Urothelium cell line (cell line): ENCODE data around the gene PXK.

Experiments
- DNase-seq: peaks from one replicate; pipeline ENCODE4 v3.0.0; 2011; ENCODE audit warnings: low spot score, mixed read lengths
- FAIRE-seq: peaks from 2 replicates; lab custom pipeline; 2011; peaks lifted over from hg19 to GRCh38; lab: Jason Lieb, UNC

The PXK gene

GRCh38 chr3:58459160-58459559, 126.5 kb downstream of the PXK start:
- FAIRE-seq: no peak
- no peak for DNase-seq

- DNase-seq (no peak), FAIRE-seq (no peak)
These were observed 130.1 kb downstream of the PXK start for GRCh38 chr3:58462829-58463180.

GRCh38 chr3:58463181-58463941, 130.7 kb downstream of the PXK start:
- DNase-seq (peak; percentile 92), FAIRE-seq (no peak)

- no peak for FAIRE-seq
These were observed 131.2 kb downstream of the PXK start for GRCh38 chr3:58463942-58464271.

GRCh38 chr3:58464866-58465265, 132.2 kb downstream of the PXK start:
- FAIRE-seq (no peak), DNase-seq (no peak)

More at GRCh38 chr3:58463942-58464271, 131.2 kb downstream of the PXK start:
- DNase-seq: no peak

- no peak for FAIRE-seq
- DNase-seq: no peak
These were observed 134.3 kb downstream of the PXK start for GRCh38 chr3:58466899-58467563.

- FAIRE-seq (no peak), DNase-seq (no peak)
These were observed 136.4 kb downstream of the PXK start for GRCh38 chr3:58469096-58469495.

GRCh38 chr3:58470363-58471024, 137.8 kb downstream of the PXK start:
- FAIRE-seq (no peak), DNase-seq (no peak)

GRCh38 chr3:58471025-58471887, 138.6 kb downstream of the PXK start:
- DNase-seq: peak; percentile 91
- peak; percentile 53 for FAIRE-seq

GRCh38 chr3:58473275-58473674, 140.6 kb downstream of the PXK start:
- DNase-seq (no peak), FAIRE-seq (no peak)

GRCh38 chr3:58474348-58474911, 141.7 kb downstream of the PXK start:
- no peak for FAIRE-seq
- no peak for DNase-seq

- peak; percentile 35 for FAIRE-seq
- DNase-seq: no peak
These were observed 142.4 kb downstream of the PXK start for GRCh38 chr3:58474967-58475578.
